Measurements from ENCODE around the gene OR6C4.
"Not testable (repeated sequence)": the region's sequence is repeated elsewhere in the genome, so short reads cannot be mapped to it uniquely, and the experiment has no call there.

OR6C4 gene

DNA sequence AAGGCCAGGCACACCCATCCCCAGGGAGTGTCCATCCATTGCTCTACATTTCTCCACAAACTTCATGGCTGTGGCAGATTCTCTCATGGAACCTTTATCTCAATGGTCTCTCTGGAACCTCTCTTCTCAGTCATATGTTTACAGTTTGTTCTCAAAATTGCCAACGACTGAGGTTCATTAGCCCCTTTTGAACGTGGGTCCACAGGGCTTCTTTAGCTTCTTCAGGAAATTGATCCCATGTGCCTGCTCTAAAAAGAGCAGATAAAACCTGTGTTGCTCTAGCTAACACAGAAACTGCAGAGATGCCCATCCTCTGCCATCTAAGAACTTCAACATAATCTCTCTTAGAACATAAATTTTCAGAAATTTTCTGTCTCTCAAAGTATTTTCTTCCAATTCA lies at the start of gene OR6C4:
Gene OR6C4 (plus strand): TSS at position 301 of the 400 bp plus-strand sequence. CDS start 1,625 bp downstream, outside the sequence.
- H3K36me3 ChIP-seq (ENCODE audit: control insufficient read depth, insufficient read depth, low read length) = no peaks in the 10 kb centered on the region
- H3K27me3 ChIP-seq (ENCODE audit: control insufficient read depth, insufficient read depth, low read length) = no peaks in the 10 kb centered on the region
- no peak within 1 kb of the TSS for H3K9ac ChIP-seq (ENCODE audit: low read depth, low read length)
- H3K4me1 ChIP-seq (ENCODE audit: control insufficient read depth, insufficient read depth, low read length) = no peaks in the 10 kb centered on the region
- H3K9me3 ChIP-seq (ENCODE audit: control insufficient read depth, insufficient read depth, low read length) = peaks cover 6% of the 10 kb centered on the region
- H3K4me3 ChIP-seq (ENCODE audit: low read depth, low read length) = no peak within 1 kb of the TSS

DNA sequence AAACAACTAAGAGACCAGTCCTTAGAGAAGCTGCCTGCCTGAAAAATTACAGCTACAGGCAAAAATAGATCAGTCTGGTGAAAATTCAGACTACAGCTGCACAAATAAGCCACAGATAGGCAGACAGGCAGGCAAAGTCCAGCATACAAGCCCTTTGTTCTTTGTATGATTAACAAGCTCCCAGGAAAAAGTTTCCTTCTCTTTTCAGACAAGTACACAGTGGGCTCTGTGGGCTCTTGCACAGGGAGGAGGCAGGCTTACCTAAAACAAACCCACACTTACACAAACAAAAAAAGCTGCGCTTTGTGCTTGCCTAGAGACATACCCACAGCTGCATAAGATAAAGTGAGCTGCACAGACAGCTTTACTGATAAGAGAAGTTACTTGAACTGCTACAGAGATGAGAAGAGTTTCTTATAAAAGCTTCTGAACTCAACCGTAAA lies 49.6 kb upstream of the OR6C4 start:
- no peak overlapping the region for H3K4me3 ChIP-seq (ENCODE audit: low read depth, low read length)
- no peaks in the 10 kb centered on the region for H3K36me3 ChIP-seq (ENCODE audit: control insufficient read depth, insufficient read depth, low read length)
- no peak overlapping the region for H3K9ac ChIP-seq (ENCODE audit: low read depth, low read length)
- H3K9me3 ChIP-seq (ENCODE audit: control insufficient read depth, insufficient read depth, low read length) = no peaks in the 10 kb centered on the region
- H3K27me3 ChIP-seq (ENCODE audit: control insufficient read depth, insufficient read depth, low read length) = no peaks in the 10 kb centered on the region
- no peaks in the 10 kb centered on the region for H3K4me1 ChIP-seq (ENCODE audit: control insufficient read depth, insufficient read depth, low read length)

DNA sequence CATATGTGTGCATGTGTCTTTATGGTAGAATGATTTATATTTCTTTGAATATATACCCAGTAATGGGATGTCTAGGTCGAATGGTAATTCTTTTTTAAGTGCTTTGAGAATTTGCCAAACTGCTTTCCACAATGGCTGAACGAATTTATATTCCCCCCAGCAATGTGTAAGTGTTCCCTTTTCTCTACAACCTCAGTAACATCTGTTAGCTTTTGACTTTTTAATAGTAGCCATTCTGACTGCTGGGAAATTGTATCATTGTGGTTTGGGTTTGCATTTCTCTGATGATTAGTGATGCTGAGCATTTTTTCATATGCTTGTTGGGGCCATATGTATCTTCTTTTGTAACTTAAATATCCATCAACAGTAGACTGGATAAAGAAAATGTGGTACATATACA lies 47.8 kb upstream of the OR6C4 start:
- no peaks in the 10 kb centered on the region for H3K4me1 ChIP-seq (ENCODE audit: control insufficient read depth, insufficient read depth, low read length)

DNA sequence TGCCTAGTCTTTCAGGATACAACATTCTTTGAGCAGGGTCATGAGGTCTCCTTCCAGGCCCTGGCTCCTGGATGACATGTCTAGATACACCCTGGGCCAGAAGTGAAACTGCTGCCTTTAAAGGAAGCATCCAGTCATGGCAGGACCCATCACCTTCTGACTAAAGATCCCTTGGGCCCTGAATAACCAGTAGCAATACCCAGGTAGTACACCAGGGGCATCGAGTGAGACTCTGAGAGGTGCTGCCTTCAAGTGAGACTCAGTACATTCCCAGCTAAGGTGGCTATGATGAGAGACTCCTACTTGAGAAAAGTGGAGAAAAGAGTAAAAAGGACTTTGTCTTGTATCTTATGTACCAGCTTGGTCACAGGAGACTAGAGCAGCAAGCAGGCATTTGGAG lies 33.7 kb upstream of the OR6C4 start:
- Histone ChIP-seq H3K36me3 (ENCODE audit: control insufficient read depth, insufficient read depth, low read length) (no peaks in the 10 kb centered on the region), H3K9ac (ENCODE audit: low read depth, low read length) (no peak overlapping the region), H3K4me1 (ENCODE audit: control insufficient read depth, insufficient read depth, low read length) (no peaks in the 10 kb centered on the region), H3K4me3 (ENCODE audit: low read depth, low read length) (no peak overlapping the region), H3K27me3 (ENCODE audit: control insufficient read depth, insufficient read depth, low read length) (no peaks in the 10 kb centered on the region), H3K9me3 (ENCODE audit: control insufficient read depth, insufficient read depth, low read length) (no peaks in the 10 kb centered on the region)

More for the DNA sequence above, 47.8 kb upstream of the OR6C4 start:
- Histone ChIP-seq H3K4me3 (ENCODE audit: low read depth, low read length) (no peak overlapping the region), H3K9me3 (ENCODE audit: control insufficient read depth, insufficient read depth, low read length) (no peaks in the 10 kb centered on the region), H3K36me3 (ENCODE audit: control insufficient read depth, insufficient read depth, low read length) (no peaks in the 10 kb centered on the region), H3K9ac (ENCODE audit: low read depth, low read length) (no peak overlapping the region), H3K27me3 (ENCODE audit: control insufficient read depth, insufficient read depth, low read length) (no peaks in the 10 kb centered on the region)

DNA sequence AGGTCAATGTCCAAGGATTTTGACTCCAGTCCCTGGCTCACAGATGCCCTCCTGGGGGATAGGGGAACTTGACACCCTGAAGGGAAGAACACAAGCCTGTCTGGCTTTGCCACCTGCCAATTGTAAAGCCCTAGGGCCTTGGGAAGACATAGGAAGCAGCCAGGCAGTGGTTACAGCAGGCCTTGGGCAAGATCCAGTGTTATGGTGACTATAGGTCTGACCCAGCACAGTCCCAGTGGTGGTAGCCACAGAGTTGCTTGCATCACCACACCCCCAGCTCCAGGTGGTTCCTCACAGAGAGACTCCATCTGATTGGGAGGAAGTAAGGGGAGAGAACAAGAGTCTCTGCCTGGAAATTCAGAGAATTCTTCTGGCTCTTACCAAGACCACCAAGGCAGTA lies 33.0 kb upstream of the OR6C4 start:
- Histone ChIP-seq H3K9ac (ENCODE audit: low read depth, low read length) (no peak overlapping the region), H3K36me3 (ENCODE audit: control insufficient read depth, insufficient read depth, low read length) (no peaks in the 10 kb centered on the region), H3K27me3 (ENCODE audit: control insufficient read depth, insufficient read depth, low read length) (no peaks in the 10 kb centered on the region), H3K4me3 (ENCODE audit: low read depth, low read length) (no peak overlapping the region), H3K9me3 (ENCODE audit: control insufficient read depth, insufficient read depth, low read length) (no peaks in the 10 kb centered on the region), H3K4me1 (ENCODE audit: control insufficient read depth, insufficient read depth, low read length) (no peaks in the 10 kb centered on the region)

DNA sequence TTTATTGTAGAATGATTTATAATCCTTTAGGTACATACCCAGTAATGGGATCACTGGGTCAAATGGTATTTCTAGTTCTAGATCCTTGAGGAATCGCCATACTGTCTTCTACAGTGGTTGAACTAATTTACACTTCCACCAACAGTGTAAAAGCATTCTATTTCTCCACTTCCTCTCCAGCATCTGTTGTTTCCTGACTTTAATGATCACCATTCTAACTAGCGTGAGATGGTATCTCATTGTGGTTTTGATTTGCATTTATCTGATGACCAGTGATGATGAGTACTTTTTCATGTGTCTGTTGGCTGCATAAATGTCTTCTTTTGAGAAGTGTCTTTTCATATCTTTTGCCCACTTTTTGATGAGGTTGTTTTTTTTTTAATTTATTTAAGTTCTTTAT lies 1.2 kb upstream of the OR6C4 start:
- not testable (repeated sequence) for H3K4me1 ChIP-seq (ENCODE audit: control insufficient read depth, insufficient read depth, low read length); H3K4me3 ChIP-seq (ENCODE audit: low read depth, low read length); H3K9ac ChIP-seq (ENCODE audit: low read depth, low read length); H3K27me3 ChIP-seq (ENCODE audit: control insufficient read depth, insufficient read depth, low read length); H3K9me3 ChIP-seq (ENCODE audit: control insufficient read depth, insufficient read depth, low read length); H3K36me3 ChIP-seq (ENCODE audit: control insufficient read depth, insufficient read depth, low read length)

DNA sequence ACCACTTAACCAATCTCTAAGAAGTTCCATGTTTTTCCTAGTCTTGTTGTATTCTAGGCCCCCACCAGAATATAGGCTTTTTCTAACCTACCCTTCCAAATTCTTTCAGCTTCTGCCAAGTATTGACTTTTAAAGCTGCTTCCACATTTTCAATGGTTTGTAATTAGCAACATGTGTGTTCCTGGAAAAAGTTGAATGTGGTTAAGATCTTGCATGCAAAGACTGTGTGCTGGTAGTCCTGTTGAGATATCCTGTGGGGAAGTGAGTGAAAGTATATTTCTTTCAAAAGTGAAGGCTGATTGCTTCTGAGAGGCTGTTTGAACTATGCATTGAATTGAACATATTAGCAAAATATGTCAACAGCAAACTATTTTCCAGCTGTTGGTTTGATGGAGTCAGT lies 646 bp upstream of the OR6C4 start:
- Histone ChIP-seq H3K27me3 (ENCODE audit: control insufficient read depth, insufficient read depth, low read length) (no peaks in the 10 kb centered on the region), H3K4me3 (ENCODE audit: low read depth, low read length) (no peak overlapping the region), H3K36me3 (ENCODE audit: control insufficient read depth, insufficient read depth, low read length) (no peaks in the 10 kb centered on the region), H3K4me1 (ENCODE audit: control insufficient read depth, insufficient read depth, low read length) (no peaks in the 10 kb centered on the region), H3K9ac (ENCODE audit: low read depth, low read length) (no peak overlapping the region), H3K9me3 (ENCODE audit: control insufficient read depth, insufficient read depth, low read length) (peaks cover 6% of the 10 kb centered on the region)

DNA sequence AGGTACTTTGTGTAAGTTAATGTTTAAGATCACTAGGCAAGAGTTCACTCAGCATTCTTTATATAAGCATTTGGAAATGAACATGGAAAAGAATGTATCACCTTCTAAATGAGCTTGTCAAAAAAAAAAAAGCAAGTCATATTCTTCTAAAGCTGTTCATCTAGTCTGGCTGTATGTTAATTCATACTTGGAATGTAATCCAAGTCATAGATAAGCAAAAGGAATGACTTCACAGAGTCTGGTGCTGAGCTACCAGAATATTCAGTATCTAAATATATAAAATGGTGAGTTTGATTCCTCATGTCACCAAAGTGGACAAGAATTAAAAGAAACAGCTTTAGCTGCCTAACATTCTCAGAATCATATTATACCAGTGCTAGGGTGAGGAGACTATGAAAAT lies 4.9 kb downstream of the OR6C4 start:
- Histone ChIP-seq H3K4me3 (ENCODE audit: low read depth, low read length) (no peak overlapping the region), H3K4me1 (ENCODE audit: control insufficient read depth, insufficient read depth, low read length) (no peaks in the 10 kb centered on the region), H3K36me3 (ENCODE audit: control insufficient read depth, insufficient read depth, low read length) (no peaks in the 10 kb centered on the region), H3K9me3 (ENCODE audit: control insufficient read depth, insufficient read depth, low read length) (peaks cover 3% of the 10 kb centered on the region), H3K9ac (ENCODE audit: low read depth, low read length) (no peak overlapping the region), H3K27me3 (ENCODE audit: control insufficient read depth, insufficient read depth, low read length) (no peaks in the 10 kb centered on the region)

DNA sequence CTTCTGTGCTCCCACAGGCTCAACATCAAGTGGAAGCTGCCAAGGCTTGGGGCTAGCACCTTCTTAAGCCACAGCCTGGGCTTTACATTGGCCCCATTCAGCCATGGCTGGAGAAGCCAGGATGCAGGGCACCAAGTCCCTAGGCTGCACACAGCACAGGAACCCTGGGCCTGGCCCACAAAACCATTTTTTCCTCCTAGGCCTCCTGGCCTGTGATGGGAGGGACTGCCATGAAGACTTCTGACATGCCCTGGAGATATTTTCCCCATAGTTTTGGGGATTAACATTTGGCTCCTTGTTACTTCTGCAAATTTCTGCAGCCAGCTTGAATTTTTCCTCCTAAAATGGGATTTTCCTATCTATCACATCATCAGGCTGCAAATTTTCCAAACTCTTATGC lies 20.7 kb downstream of the OR6C4 start:
- not testable (repeated sequence) for H3K4me3 ChIP-seq (ENCODE audit: low read depth, low read length); H3K27me3 ChIP-seq (ENCODE audit: control insufficient read depth, insufficient read depth, low read length); H3K36me3 ChIP-seq (ENCODE audit: control insufficient read depth, insufficient read depth, low read length); H3K4me1 ChIP-seq (ENCODE audit: control insufficient read depth, insufficient read depth, low read length); H3K9me3 ChIP-seq (ENCODE audit: control insufficient read depth, insufficient read depth, low read length); H3K9ac ChIP-seq (ENCODE audit: low read depth, low read length)

DNA sequence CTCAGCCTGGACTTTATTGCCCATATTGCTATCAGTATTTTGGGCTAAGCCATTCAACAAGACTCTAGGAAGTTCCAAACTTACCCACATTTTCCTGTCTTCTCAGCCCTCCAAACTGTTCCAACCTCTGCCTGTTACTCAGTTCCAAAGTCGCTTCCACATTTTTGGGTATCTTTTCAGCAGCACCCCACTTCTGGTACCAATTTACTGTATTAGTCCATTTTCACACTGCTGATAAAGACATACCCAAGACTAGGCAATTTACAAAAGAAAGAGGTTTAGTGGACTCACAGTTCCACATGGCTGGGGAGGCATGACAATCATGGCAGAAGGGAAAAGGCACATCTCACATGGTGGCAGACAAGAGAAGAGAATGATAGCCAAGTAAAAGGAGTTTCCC lies 21.3 kb downstream of the OR6C4 start:
- not testable (repeated sequence) for H3K9ac ChIP-seq (ENCODE audit: low read depth, low read length); H3K4me1 ChIP-seq (ENCODE audit: control insufficient read depth, insufficient read depth, low read length); H3K27me3 ChIP-seq (ENCODE audit: control insufficient read depth, insufficient read depth, low read length); H3K36me3 ChIP-seq (ENCODE audit: control insufficient read depth, insufficient read depth, low read length); H3K4me3 ChIP-seq (ENCODE audit: low read depth, low read length); H3K9me3 ChIP-seq (ENCODE audit: control insufficient read depth, insufficient read depth, low read length)

DNA sequence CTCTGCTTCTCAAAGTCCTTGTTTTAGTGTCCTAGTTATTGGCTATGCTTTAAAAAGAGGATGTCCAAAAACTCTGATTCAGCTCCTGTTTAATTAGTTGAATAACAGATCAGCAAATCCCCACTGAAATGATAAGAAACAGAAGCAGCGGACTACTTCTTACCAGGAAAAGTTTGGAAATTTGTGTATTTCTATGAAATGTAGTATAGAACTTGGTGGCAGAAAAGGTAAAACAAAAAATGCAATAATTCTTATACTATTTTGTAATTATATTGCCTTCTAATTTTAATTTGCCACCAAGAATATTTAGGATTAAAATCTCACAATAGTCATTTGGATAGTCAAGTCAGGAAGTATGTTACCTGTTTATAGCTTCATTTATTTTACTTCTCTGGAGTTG lies 22.8 kb downstream of the OR6C4 start, which contains the start of gene OR2AP1:
Gene OR2AP1 (plus strand): TSS at position 301 of the 400 bp plus-strand sequence. CDS start 1,947 bp downstream, outside the sequence.
- H3K4me1 ChIP-seq (ENCODE audit: control insufficient read depth, insufficient read depth, low read length) = no peaks in the 10 kb centered on the region
- H3K9me3 ChIP-seq (ENCODE audit: control insufficient read depth, insufficient read depth, low read length) = peaks cover 7% of the 10 kb centered on the region
- no peaks in the 10 kb centered on the region for H3K36me3 ChIP-seq (ENCODE audit: control insufficient read depth, insufficient read depth, low read length)
- H3K4me3 ChIP-seq (ENCODE audit: low read depth, low read length) = no peak within 1 kb of the TSS
- no peaks in the 10 kb centered on the region for H3K27me3 ChIP-seq (ENCODE audit: control insufficient read depth, insufficient read depth, low read length)
- H3K9ac ChIP-seq (ENCODE audit: low read depth, low read length) = no peak within 1 kb of the TSS

DNA sequence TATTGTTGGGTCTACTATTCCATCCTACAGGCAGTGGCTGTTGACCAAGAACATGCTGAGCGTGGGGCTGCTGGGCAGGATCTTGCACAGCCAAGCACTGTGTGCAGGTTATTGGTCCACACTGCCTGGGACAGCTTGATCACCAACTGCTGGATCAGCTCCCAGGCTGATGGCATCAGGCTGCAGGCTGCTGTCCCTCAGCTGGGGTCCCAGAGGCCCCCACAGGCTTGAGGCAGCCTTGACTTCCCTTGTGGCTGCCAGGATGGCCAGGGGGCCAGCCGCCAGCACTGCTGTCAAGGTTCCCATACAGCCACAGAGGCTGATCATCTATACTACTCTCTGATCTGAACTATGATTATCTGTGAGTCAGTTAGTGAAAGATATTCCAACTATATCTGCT lies 32.7 kb downstream of the OR6C4 start:
- H3K9me3 ChIP-seq (ENCODE audit: control insufficient read depth, insufficient read depth, low read length) = no peaks in the 10 kb centered on the region
- no peaks in the 10 kb centered on the region for H3K27me3 ChIP-seq (ENCODE audit: control insufficient read depth, insufficient read depth, low read length)
- H3K4me1 ChIP-seq (ENCODE audit: control insufficient read depth, insufficient read depth, low read length) = no peaks in the 10 kb centered on the region
- no peak overlapping the region for H3K9ac ChIP-seq (ENCODE audit: low read depth, low read length)
- no peak overlapping the region for H3K4me3 ChIP-seq (ENCODE audit: low read depth, low read length)
- no peaks in the 10 kb centered on the region for H3K36me3 ChIP-seq (ENCODE audit: control insufficient read depth, insufficient read depth, low read length)

DNA sequence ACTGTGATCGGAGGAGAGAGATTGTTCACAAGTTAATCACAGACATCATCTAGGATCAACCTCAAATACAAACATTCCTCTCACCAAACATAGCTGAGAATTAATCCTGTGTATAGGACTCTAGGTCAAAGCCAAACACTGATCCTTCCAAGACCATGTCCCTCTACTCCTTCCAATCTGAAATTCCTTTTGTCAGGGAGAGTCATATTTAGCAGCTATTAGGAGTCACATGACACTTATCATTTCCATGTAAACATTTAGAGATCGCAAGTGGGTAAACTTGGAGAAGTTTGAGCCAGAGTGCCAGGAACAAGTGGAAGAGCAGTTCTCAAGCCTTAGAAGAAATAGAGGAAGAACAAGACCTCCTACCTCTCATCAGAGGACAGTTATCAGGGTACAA lies 36.4 kb downstream of the OR6C4 start:
- Histone ChIP-seq H3K27me3 (ENCODE audit: control insufficient read depth, insufficient read depth, low read length) (no peaks in the 10 kb centered on the region), H3K9me3 (ENCODE audit: control insufficient read depth, insufficient read depth, low read length) (no peaks in the 10 kb centered on the region), H3K4me3 (ENCODE audit: low read depth, low read length) (no peak overlapping the region), H3K36me3 (ENCODE audit: control insufficient read depth, insufficient read depth, low read length) (no peaks in the 10 kb centered on the region), H3K4me1 (ENCODE audit: control insufficient read depth, insufficient read depth, low read length) (no peaks in the 10 kb centered on the region), H3K9ac (ENCODE audit: low read depth, low read length) (no peak overlapping the region)

Data from iPS-15b (cell line).